GM18907 (cell line): ENCODE data around the gene DMRTB1.

ENCODE experiments used
- ATAC-seq: cut with Tn5 transposase; IDR thresholded peaks from one replicate; pipeline ENCODE4 v1.9.1; 2021; ENCODE audit warnings: mild to moderate bottlenecking, moderate library complexity; ENCODE audit not compliant: unreplicated experiment

Gene DMRTB1

DNA sequence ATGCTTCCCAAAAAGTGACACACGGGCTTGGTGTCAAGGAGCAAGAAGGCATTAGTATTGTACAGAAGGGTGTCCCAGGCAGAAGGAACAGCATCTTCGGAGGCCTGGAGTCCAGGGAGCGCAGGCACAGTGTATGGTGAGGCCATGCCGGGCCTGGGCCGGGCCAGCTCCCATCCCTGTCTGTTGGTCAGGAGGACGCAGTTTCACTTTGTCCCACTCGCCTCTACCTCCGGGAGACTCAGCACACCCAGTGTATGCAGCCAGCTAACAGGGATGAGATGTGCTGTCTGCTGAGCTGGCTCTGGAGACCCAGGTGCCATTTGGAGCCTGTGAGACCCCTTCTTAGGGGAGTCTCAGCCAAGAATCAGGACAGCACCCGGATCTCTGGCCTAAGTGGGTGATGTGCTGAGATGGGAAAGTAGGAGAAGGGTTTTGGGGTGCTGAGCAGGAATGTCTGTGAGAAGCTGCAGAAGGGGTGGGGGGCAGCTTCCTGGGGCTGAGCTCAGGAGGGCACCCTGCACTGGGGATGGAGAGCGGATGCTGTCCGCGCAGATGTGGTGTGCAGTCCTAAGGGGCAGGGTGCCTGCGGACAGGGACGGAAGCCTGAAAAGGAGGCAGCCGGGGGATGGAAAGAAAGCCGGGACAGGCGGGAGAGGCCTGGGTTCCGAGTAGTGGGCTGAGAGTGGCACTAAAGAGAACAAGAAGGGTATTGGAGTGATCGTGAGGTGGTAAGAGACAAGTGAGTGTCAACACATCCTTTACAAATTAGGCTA, 25.7 kb downstream of the DMRTB1 start:
- ATAC-seq: no peak

DNA sequence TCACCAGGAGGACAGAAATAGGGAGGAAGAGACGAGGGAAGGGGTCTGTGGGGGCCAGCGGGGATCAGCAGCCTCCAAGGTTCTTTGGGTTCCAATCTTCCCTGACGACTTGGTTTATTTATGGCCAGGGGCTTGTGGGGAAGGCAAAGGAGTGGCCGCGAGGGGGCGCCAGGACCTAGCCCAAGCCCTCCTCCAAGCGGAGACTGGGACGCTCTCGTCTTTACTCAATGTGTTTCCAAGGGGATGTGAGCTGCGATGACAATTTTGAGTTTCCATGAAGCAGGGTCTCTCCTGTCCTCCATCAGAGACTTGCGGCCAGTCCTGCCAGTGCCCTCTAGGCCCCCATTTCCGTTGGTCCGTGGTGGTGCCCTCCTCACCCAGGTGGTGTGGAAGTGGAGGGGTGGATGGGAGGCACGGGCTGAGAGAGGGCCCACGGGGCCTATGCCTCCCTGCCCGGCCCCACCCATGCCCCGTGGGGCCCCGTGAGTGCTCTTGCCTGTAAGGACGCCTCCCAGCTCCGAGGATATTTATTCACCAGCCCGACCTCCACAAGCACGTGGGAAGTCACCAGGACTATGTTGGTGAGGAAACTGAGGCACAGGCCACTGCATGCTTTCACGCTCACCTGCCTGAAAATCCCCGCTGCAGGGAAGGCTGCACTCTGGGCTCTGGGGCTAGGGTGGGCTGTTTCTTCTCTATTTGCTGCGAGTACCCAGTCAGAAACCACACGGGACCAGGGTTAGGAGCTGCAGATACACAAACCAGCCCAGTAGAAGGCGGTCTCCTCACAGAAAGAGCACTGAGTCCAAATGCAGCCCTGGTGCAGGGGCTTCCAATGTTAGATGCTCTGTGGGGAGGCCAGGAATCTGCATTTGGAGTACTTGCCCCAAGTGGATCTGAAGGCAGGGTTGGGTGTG, 26.5 kb downstream of the DMRTB1 start:
- no peak for ATAC-seq

DNA sequence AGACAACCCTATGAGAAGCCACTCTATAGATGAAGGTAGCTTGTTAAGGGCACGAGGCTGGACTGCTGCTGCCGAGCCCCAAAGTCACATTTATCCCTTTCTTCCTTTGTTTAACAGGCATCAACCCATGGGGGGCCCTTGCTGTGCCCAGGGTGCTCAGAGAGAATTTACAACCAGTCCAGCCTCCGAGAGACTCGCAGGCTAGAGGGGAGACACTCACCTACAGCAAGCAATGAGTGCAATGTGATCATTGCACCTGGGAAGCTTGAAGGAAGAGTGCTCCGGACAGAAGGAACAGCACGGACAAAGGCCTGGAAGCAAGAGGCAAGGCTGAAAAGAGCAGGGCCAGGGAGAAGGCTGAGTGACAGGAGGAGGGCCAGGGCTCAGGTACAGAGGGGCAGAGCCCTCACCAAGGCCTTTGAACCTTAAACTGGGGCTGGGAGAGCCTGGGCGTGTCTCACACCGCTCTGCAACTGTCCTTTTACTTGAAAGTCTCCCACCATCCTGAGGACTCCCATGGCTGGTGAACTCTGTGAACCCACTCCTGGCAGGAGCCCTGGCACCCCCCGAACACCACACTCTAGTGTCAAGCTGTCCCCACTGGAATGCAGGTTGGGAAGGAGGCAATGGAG, 27.3 kb downstream of the DMRTB1 start:
- ATAC-seq: no peak

DNA sequence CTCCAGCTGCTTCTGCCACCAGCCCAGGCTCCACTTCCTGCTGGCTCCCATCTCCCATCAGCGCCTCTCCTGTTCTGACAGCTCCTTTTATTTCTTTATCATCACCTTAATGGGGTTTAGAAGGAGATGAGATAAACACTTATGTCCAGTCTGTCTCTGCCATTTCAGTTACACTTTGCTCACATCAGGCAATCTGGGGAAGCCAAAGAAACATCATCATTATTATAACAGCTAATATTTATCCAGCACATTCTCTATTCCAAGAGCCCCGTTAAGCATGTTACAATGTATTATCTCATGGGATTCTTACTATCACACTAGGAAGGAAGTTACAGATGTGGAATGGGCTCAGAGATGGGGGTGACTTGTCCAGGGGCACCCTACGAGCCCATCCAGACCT, 31.2 kb downstream of the DMRTB1 start:
- ATAC-seq: no peak

DNA sequence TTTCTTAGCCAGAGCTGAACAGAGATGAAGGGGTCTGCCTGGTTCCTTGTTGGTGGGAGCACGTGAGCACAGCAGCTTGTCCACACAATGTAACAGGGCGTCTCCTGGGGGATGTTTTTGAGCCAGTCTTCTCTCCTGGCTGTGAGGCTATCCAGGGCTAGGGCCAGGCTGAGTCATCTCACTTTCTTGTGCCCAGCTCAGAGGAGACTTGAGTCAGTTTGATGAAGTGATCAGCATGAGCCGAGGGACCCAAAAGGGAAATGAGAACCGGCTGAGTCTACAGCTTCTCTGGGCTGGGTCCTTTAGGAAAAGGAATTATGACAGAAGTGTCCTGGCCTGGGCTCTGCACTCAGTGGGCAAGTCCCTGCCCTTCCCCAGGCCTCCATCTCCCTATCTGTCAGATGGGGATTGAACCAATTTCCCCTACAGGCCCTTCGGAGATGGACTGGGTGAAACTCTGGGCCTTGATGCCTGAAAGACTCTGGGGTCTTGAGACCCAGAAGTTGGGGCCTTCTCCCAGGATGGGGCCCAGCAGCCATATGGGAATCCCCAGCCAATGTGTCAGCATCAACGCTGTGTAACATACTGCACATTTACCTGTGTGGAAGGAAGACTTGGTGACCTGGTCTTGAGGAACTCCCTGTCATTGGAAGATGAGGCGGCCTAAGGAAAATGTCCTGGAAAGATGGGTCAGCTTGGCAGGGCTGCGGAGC, 36.6 kb downstream of the DMRTB1 start:
- ATAC-seq: no peak

DNA sequence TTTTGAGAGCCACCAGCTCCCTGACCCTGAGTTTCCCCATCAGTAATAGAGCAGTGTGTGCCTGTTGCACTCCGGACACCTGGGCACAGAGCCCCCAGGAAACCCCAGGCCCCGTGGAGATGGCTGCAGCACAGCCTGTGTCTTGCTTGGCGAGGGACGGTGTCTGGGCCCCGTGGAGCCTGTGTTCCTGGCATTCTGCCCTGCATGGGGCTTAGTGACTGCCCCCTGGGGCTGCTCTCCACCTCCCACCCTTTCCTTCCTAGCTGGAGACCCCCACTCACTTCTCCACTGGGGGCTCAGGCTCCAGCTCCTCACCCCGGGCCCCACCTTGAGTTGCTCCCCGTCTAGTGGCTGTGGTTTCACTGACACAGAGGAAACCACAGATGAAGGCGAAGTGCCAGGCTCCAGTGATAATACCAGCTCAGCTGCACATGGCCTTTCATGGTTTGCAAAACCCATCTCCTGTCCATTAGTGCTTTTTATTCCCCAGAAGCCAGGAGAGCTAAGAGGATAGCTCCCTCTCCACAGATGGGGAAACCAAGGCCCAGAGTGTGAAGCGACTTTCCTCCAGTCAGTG, 39.4 kb downstream of the DMRTB1 start:
- no peak for ATAC-seq

DNA sequence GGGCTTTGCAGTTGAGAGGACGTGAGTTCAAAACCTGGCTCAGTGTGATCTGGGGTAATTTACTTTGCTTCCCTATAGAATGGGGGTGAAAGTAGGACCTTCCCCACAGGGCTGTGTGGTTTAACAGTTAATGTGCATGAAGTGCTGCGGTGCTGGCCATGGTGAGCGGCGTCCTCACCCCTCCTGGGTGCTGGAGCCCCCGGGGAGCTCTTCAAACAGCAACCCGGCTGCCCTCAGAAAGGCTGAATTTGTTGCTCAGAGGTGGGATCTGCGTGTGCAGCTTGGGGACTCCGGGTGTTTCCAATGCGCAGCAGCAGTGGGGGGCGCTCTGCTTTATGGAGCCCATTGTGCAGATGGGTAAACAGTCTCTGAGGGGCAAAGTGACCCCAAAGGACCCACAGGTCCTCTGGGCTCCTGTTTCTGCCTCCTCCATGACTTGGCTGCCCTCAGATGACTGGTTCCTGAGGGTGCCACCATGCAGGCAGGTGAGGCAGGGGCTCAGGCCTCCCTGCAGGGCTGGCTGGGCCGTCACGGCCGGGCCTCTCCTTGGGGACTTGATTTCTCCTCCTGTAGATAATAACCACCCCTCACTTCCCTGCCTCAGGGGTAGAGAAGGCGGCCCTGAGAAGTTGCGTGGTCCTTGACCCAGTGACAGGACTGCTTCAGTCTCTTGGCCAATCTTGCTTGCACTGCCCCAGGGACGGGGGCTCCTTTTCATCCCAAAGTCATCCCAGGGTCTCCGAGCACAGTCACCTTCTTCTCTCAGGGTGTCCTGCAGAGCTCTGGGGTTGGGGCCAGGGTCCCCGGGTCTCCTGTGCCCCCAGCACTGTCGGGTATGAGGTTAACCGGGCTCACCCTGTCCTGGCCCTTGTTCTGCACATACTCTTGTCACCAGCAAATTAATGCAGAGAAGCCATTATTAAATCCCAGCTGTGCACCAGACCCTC, 40.3 kb downstream of the DMRTB1 start:
- ATAC-seq: no peak

DNA sequence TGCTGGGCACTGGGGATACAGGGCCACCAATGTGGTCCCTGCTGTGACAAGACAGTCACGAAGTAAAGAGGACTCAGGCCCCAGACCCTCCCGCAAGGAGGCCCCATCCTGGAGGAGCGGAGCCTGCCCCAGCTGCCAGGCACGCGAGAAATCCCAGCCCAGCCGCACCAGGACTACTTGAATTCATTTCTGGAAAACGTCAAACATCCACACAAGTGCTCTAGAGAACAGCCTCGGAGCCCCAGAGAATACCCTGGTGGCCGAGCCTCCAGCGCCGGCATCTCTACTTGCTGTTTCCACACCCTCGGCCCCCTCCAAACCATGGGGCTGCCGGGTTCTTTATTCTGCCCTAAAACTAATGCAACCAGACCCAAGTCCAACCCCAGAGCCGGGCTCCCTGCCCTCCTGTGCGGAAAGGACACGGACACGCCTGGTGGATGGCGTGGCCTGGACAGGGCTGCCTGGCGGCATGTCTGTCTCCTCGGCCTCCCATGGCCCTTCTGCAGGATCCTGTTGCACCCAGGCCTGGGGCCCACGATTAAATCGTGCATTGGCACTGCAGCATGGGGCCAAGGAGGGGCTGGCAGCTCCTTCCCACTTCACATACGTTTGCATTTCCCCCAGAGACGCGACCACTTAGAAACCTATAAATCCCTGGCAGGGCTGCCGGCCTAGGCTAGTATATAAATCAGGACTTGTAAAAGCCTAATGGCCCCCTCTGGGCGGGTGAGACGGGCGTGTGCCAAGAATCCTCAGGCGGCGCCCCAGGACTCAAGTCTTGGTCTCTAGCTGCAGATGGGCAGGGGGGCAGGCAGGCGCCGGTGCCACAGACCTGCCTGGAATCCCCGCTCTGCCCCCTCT, 41.2 kb downstream of the DMRTB1 start:
- ATAC-seq: no peak

DNA sequence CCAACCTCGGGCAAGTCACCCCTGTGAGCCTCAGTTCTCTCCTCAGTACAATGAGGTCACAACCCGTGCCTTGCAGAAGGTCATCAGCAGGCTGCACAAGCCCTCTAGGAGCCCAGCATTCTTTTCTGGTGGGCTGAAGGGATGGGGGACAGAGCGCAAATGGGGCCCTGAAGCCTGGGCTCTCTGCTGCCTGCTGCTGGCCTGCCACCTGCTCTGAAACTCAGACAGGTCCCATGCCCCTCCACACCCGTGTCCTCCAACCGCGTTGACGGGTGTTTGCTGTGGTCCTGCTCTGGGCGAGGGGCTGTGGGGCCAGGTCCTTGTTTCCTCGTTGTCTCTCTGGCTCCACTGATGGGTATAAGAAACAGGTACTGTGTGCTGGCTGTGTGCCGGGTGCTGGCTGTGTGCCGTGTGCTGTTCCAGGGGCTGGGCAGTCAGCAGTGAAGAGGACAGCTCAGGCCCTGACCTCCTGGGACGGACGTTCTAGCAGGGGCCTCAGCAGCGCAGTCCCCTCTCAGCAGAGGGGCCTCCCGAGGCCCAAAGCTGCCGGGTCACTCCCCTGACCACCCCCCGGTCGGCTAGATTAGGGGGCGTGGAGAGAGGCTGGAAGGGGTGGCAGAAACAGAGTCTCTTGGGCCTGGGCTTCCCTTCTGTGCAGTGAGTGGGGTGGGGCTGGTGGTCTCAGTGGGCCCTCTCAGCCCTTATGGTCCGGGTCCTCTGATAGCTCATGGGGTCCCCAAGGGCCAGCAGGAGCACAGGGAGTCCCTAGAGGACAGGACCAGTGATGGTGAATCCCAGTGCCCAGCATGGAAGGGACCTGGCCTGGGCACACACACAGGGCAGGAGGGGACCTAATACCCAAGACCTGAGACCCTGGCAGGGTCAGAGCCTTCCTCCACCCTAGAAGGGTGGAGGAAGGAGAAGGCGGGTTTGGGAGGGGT, 42.1 kb downstream of the DMRTB1 start:
- ATAC-seq: no peak

DNA sequence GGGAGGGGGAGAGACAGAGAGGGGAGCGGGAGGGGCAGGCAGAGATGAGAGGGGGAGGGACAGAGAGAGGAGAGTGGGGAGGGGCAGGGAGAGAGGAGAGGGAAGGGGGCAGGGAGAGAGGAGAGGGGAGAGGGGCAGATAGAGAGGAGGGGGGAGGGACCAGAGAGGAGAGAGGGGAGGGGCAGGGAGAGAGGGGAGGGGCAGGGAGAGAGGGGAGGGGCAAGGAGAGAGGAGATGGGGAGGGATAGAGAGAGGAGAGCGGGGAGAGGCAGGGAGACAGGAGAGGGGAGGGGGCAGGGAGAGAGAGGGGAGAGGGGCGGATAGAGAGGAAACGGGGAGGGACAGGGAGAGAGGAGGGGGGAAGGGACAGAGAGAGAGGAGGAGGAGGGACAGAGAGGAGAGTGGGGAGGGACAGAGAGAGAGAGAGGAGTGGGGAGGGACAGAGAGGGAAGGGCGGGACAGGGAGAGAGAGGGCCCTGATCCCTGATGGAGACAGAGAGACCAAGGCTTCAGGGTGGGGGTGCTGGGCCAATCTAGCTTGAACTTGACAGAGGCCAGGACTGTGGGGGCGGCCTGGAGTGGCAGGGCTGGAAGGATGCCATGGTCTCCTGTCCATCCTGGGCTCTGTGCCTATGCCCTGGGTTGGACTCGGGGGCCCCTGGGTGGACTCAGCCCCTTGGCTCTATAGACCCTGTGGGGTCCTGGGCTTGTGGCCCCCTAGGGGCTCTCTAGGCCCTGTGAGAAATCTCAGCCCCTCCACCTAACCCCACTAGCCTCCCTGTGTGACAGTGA, 43.6 kb downstream of the DMRTB1 start:
- no peak for ATAC-seq

DNA sequence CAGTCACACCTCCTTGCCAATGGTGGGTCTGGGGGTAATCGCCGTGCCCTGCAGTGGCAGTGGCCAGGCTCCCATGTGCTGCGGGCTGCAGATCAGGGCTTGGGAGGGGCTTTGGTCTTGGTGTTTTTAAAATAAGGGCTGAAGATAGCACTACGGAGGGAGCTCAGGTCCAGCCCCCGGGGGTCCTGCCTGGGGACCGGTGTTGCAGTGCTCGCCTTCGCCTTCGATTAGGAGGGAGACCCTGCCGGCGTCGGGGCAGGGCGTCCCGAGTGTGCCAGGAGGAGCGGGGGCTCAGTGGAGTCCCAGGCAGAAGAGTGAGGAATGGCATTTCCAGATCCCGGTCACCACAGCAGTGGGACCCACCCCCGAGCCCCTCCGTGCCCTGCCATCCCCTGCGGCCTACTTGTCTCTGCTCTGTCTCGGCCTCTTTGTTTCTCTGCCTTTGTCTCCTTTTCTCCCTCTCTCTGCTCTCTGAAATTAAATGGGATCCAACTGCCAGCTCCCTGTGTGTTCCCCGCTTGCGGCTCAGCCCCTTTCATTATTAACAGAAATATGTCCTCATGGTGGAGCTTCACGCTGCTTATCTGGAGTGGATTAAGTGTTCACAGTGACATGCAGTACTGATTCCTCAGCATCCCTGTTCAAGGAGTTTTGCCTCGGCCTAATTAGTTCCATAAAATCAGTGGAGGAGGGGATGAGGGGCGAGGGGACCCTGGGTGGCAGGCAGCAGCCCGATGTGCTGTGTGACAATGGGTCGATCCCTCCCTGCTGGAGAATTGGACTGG, 44.4 kb downstream of the DMRTB1 start:
- ATAC-seq: no peak

DNA sequence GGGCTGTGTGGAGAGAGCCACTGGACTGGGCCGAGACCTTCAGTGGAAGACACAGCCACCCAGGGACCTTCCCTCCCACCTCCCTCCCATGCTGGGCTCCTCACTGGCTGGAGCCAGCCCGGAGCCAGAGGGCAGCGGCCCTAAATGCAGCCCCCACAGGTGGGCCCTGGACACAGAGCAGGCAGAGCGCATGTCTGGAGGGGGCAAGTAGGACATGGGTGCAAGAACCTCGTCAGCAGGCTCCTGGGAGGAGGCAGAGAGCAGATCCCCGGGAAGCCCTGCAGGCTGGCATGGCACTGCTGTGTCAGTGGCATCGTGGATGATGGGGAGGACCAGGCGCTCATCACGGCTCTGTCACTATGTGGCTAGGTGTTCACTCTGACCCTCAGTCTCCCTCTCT, 45.7 kb downstream of the DMRTB1 start:
- ATAC-seq: no peak

DNA sequence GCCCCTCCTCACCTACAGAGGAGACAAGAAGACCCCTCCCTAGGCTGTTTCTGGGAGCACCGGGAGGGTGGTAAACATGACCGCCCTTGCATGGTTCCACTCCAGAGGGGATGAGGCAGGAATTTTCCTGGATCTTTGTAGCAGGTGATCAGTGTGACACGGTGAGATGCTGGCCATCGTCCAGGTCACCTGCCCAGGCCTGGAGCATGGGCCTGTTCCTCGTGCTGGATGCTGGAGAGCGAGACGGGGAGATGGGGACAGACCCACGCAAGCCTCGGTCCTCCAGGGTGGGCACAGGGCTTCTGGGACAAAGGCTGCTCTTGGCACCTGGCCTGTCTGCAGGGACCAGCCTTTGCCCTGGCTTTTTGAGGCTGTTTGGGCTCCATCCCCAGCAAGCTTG, 46.2 kb downstream of the DMRTB1 start:
- ATAC-seq: no peak

DNA sequence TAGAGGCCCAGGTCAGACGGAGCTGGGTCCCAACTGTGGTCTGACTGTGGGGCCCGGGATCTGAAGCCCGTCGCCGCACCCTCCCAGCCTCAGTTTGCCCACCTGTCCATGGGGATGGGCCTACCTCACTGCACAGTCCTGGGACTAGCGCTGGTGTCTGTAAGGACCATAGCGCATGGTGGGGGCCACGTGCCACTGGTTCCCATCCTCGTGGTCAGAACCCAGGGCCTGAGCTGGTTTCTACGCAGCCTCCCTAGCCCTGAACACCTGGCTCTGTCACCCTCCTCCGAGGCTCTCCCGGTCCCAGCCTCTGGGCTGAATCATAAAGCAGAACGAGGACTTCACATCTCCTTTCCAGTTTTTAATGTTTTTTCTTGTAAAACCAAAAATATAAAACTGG, 46.7 kb downstream of the DMRTB1 start:
- ATAC-seq: no peak

DNA sequence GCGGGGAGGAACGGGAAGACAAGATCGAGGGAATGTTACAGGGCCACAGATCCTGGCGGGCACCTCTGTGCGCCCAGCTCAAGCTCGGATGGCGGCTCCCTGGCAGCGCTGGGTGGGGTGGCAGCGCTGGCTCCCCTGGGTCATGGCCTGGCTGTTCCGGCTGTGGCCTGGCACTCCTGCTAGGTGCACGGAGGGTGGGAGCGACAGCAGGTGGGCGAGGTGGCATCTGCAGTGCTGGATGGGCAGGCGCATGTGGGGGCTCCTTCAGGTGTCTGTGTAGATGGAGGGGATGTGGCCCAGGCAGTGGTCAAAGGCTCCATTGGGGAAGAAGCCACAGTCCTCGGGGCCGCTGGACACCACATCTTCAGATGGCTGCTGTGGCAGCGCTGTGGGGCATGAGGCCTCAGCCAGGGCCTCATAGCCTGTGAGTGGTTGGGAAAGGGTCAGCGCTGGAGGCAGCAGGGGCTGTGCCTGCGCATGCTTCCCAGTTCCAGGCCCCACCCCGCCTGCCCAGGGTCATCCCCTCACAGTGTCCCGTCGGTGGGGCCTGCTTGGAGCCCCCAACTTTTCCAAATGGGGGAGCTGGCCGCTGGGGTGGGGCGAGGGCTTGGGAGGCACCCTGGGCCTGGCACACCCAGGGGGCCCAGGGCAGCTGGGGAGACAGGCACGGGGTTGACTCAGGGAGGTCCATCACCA, 47.3 kb downstream of the DMRTB1 start:
- no peak for ATAC-seq
